Chondrocyte (in vitro differentiated cells): ENCODE measurements around the gene GAGE1. TPM values are rescaled to one million over a fixed set of nuclear protein-coding genes. Genes with fewer than 3 reads are reported as not detected.

ENCODE experiments used
- DNase-seq: peaks from one replicate; pipeline ENCODE4 v3.0.0; 2021; ENCODE audit warnings: mixed read lengths, low spot score
- H3K27ac Mint-ChIP-seq: one replicate; pipeline ENCODE4 v1.8.0; 2021; ENCODE audit warnings: mild to moderate bottlenecking, moderate library complexity, mixed read lengths; ENCODE audit not compliant: unreplicated experiment
- H3K27me3 Mint-ChIP-seq: 2 replicates; pipeline ENCODE4 v1.8.0; 2021; ENCODE audit warnings: low read depth, mixed read lengths
- H3K36me3 Mint-ChIP-seq: 2 replicates; pipeline ENCODE4 v1.8.0; 2021; ENCODE audit warnings: low read depth, mixed read lengths
- H3K4me1 Mint-ChIP-seq: 2 replicates; pipeline ENCODE4 v1.8.0; 2021; ENCODE audit warnings: low read depth, mild to moderate bottlenecking, mixed read lengths
- H3K4me3 Mint-ChIP-seq: one replicate; pipeline ENCODE4 v1.8.0; 2021; ENCODE audit warnings: mild to moderate bottlenecking, moderate library complexity, mixed read lengths; ENCODE audit not compliant: unreplicated experiment
- H3K9me3 Mint-ChIP-seq: 2 replicates; pipeline ENCODE4 v1.8.0; 2021; ENCODE audit warnings: low read depth, mixed read lengths
- CTCF ChIP-seq: fragments of 200-600 bp; sonication (generic); IDR thresholded peaks from 2 replicates; pipeline ENCODE4 v1.5.0; 2021; ENCODE audit warnings: antibody characterized with exemption, mild to moderate bottlenecking, moderate library complexity
- total RNA-seq: library from RNA; stranded (reverse); gene quantifications from 3 replicates; pipeline ENCODE4 v1.2.1, GENCODE V29; 2021

GAGE1 gene
- total RNA-seq, 1 donor from 2014 or later: not detected

GRCh38 chrX:49610718-49611310 lies 12.0 kb downstream of the GAGE1 start:
- no peak overlapping the region for H3K4me3 Mint-ChIP-seq
- TF ChIP-seq CTCF: no peak
- peaks cover 2% of the 10 kb centered on the region for H3K9me3 Mint-ChIP-seq
- H3K36me3 Mint-ChIP-seq: no peaks in the 10 kb centered on the region
- H3K27me3 Mint-ChIP-seq: no peaks in the 10 kb centered on the region
- H3K27ac Mint-ChIP-seq: no peak overlapping the region
- H3K4me1 Mint-ChIP-seq: no peaks in the 10 kb centered on the region
- no peak for DNase-seq

GRCh38 chrX:49618574-49618973 lies 19.8 kb downstream of the GAGE1 start:
- Mint-ChIP-seq H3K36me3 (no peaks in the 10 kb centered on the region), H3K27ac (no peak overlapping the region), H3K4me3 (no peak overlapping the region), H3K9me3 (peaks cover 5% of the 10 kb centered on the region), H3K4me1 (no peaks in the 10 kb centered on the region), H3K27me3 (no peaks in the 10 kb centered on the region)
- no peak for DNase-seq
- no peak for TF ChIP-seq CTCF

- no peak overlapping the region for H3K27ac Mint-ChIP-seq
- DNase-seq: no peak
- H3K4me1 Mint-ChIP-seq: no peaks in the 10 kb centered on the region
- no peak overlapping the region for H3K4me3 Mint-ChIP-seq
- no peaks in the 10 kb centered on the region for H3K36me3 Mint-ChIP-seq
- TF ChIP-seq CTCF: peak; percentile 14
- no peaks in the 10 kb centered on the region for H3K27me3 Mint-ChIP-seq
- H3K9me3 Mint-ChIP-seq: peaks cover 51% of the 10 kb centered on the region
Measured at GRCh38 chrX:49627086-49627777, 28.4 kb downstream of the GAGE1 start.

GRCh38 chrX:49644991-49645637 lies 46.3 kb downstream of the GAGE1 start:
- DNase-seq: peak; percentile 78
- Mint-ChIP-seq H3K4me1 (no peaks in the 10 kb centered on the region), H3K27me3 (no peaks in the 10 kb centered on the region), H3K36me3 (no peaks in the 10 kb centered on the region), H3K27ac (no peak overlapping the region), H3K9me3 (peaks cover 3% of the 10 kb centered on the region), H3K4me3 (no peak overlapping the region)
- TF ChIP-seq CTCF: no peak

GRCh38 chrX:49656533-49656932 lies 57.7 kb downstream of the GAGE1 start:
- Mint-ChIP-seq H3K36me3 (no peaks in the 10 kb centered on the region), H3K27me3 (peaks cover 2% of the 10 kb centered on the region), H3K4me1 (no peaks in the 10 kb centered on the region), H3K9me3 (peaks cover 14% of the 10 kb centered on the region), H3K27ac (no peak overlapping the region), H3K4me3 (no peak overlapping the region)
- no peak for DNase-seq
- no peak for TF ChIP-seq CTCF

Other genes with a start within 250 kb of the GAGE1 start
- gene GAGE12C, start 66.8 kb upstream of the GAGE1 start, total RNA-seq: not detected in 3 replicates
- not detected in 3 replicates for gene GAGE12D, start 57.3 kb upstream of the GAGE1 start, total RNA-seq
- not detected in 3 replicates for gene GAGE12E, start 47.7 kb upstream of the GAGE1 start, total RNA-seq
- gene GAGE12F, start 38.2 kb upstream of the GAGE1 start, total RNA-seq: not detected in 3 replicates
- gene GAGE12G, start 28.6 kb upstream of the GAGE1 start, total RNA-seq: not detected in 3 replicates
- not detected in 3 replicates for gene GAGE12H, start 19.1 kb upstream of the GAGE1 start, total RNA-seq
- gene GAGE2A, start 9.5 kb upstream of the GAGE1 start, total RNA-seq: not detected in 3 replicates
- gene PAGE1, start 97.0 kb downstream of the GAGE1 start, total RNA-seq: not detected in 3 replicates
- gene PAGE4, start 230.3 kb downstream of the GAGE1 start, total RNA-seq: not detected in 3 replicates